K562 (cell line): ENCODE data around the gene EPHB2. TPM values are rescaled to one million over a fixed set of nuclear protein-coding genes. Genes with fewer than 3 reads are reported as not detected.

ENCODE experiments used
- ATAC-seq: fragments of 200-7000 bp; cut with Tn5 transposase; 3 replicates; pipeline ENCODE4 v1.9.1; 2020; ENCODE audit warnings: moderate library complexity
- BruUV-seq: library from RNA; stranded (reverse); fragments of 400-500 nt; replicated peaks from 2 replicates; lab custom pipeline; 2021; lab: Mats Ljungman, UMichigan
- CTCF ChIA-PET: fragments of 300-600 bp; formaldehyde crosslinking; extraction: SDS; loops from one replicate; lab custom pipeline; 2021; ENCODE audit warnings: low intra/inter-chr PET ratio; lab: Yijun Ruan, JAX
- POLR2A ChIA-PET: fragments of 300-600, 350-650 bp; sonication (Branson Sonifier 250); formaldehyde crosslinking; extraction: SDS; loops from one replicate; lab custom pipeline; 2021; ENCODE audit warnings: antibody characterized with exemption, inconsistent platforms; lab: Yijun Ruan, JAX
- DNase-seq, 4 experiments: peaks; one replicate each; pipeline versions ENCODE4 v3.0.0 to v3.0.0-alpha.2; 2011 to 2018; ENCODE audit warnings: low spot score in 3 of 4, mixed read lengths in 3 of 4; ENCODE audit errors: extremely low read depth in 1 of 4
- FAIRE-seq: peaks from 2 replicates; lab custom pipeline; 2011; peaks lifted over from hg19 to GRCh38; lab: Jason Lieb, UNC
- H2AFZ ChIP-seq: 2 replicates; pipeline ENCODE4 v1.6.0; 2011; ENCODE audit warnings: low read depth, low read length, control low read depth, inconsistent platforms
- H3K27ac ChIP-seq: fragments of 200-600 bp; 3 replicates; pipeline ENCODE4 v1.8.0; 2011; ENCODE audit warnings: low read depth, mild to moderate bottlenecking, control low read depth, inconsistent platforms, low read length, moderate library complexity, mixed read lengths; ENCODE audit errors: extremely low read depth
- H3K27me3 ChIP-seq, 2 experiments: fragments of 300-600 bp in 1 of 2; 2 replicates in 1 of 2; 3 replicates in 1 of 2; pipeline versions ENCODE4 v1.6.0 to v1.8.0; 2011; ENCODE audit warnings: inconsistent platforms in 2 of 2, low read length in 2 of 2, mild to moderate bottlenecking in 1 of 2, mixed read lengths in 1 of 2, moderate library complexity in 1 of 2; ENCODE audit not compliant: control insufficient read depth in 2 of 2, insufficient read depth in 2 of 2
- H3K36me3 ChIP-seq: fragments of 300-600 bp; 3 replicates; pipeline ENCODE4 v1.8.0; 2011; ENCODE audit warnings: mild to moderate bottlenecking, low read length, inconsistent platforms; ENCODE audit not compliant: control insufficient read depth, insufficient read depth
- H3K4me1 ChIP-seq, 2 experiments: fragments of 200-600 bp in 1 of 2; replicated peaks in 1 of 2; 2 replicates in 1 of 2; 3 replicates in 1 of 2; pipeline versions ENCODE4 v1.5.1 to v1.8.0; 2011; ENCODE audit warnings: inconsistent platforms in 2 of 2, low read length in 2 of 2, mild to moderate bottlenecking in 1 of 2, mixed read lengths in 1 of 2, moderate library complexity in 1 of 2; ENCODE audit not compliant: control insufficient read depth in 2 of 2, insufficient read depth in 2 of 2
- H3K4me2 ChIP-seq: 2 replicates; pipeline ENCODE4 v1.6.1; 2011; ENCODE audit warnings: low read length, control low read depth, inconsistent platforms, mixed read lengths; ENCODE audit not compliant: insufficient read depth
- H3K4me3 ChIP-seq: fragments of 200-600 bp; sonication (generic), shearing (Covaris generic); 2 replicates; pipeline ENCODE4 v1.5.1; 2016; ENCODE audit warnings: control low read depth, inconsistent platforms
- H3K79me2 ChIP-seq: fragments of 200-600 bp; 3 replicates; pipeline ENCODE4 v1.8.0; 2011; ENCODE audit warnings: low read length, inconsistent platforms; ENCODE audit not compliant: control insufficient read depth, insufficient read depth
- H3K9ac ChIP-seq, 2 experiments: 2 replicates each; pipeline versions ENCODE4 v1.6.0 to v1.6.1; 2011; ENCODE audit warnings: low read depth in 2 of 2, low read length in 2 of 2, control low read depth in 1 of 2, inconsistent platforms in 1 of 2, mild to moderate bottlenecking in 1 of 2, mixed read lengths in 1 of 2; ENCODE audit not compliant: insufficient read depth in 1 of 2
- H3K9me1 ChIP-seq: one replicate; pipeline ENCODE4 v1.6.0; 2011; ENCODE audit warnings: inconsistent platforms, mild to moderate bottlenecking, low read length, moderate library complexity; ENCODE audit not compliant: control insufficient read depth, insufficient read depth
- H3K9me3 ChIP-seq: replicated peaks from 2 replicates; pipeline ENCODE4 v1.5.1; 2011; ENCODE audit warnings: low read depth, low read length, inconsistent platforms; ENCODE audit not compliant: control insufficient read depth, insufficient read depth
- H4K20me1 ChIP-seq: replicated peaks from 2 replicates; pipeline ENCODE4 v1.6.1; 2011; ENCODE audit warnings: low read length, inconsistent platforms, mixed read lengths; ENCODE audit not compliant: control insufficient read depth, insufficient read depth
- EHMT2 ChIP-seq: fragments of 450-650 bp; IDR thresholded peaks from 2 replicates; pipeline ENCODE4 v1.6.1; 2018; ENCODE audit warnings: antibody characterized with exemption
- NFXL1 ChIP-seq: fragments of 450-650 bp; formaldehyde crosslinking; IDR thresholded peaks from 2 replicates; pipeline ENCODE4 v1.4.0; 2021; ENCODE audit warnings: mild to moderate bottlenecking
- PRMT5 ChIP-seq: sonication (generic); formaldehyde crosslinking; IDR thresholded peaks from 2 replicates; pipeline ENCODE4 v1.5.0; 2020; ENCODE audit warnings: missing genetic modification reagents
- PTBP1 ChIP-seq: fragments of 200-400 bp; formaldehyde crosslinking; IDR thresholded peaks from 2 replicates; pipeline ENCODE4 v1.6.1; 2017; ENCODE audit warnings: low read depth, low read length
- SRSF7 ChIP-seq: fragments of 200-400 bp; formaldehyde crosslinking; optimal IDR thresholded peaks from 2 replicates; pipeline ENCODE3; 2017; ENCODE audit warnings: mild to moderate bottlenecking, low read depth, low read length
- ZFP36 ChIP-seq: fragments of 150-350 bp; IDR thresholded peaks from 2 replicates; pipeline ENCODE4 v1.6.1; 2018; ENCODE audit warnings: low read length, low read depth; ENCODE audit not compliant: partially characterized antibody
- WGBS: fragments of 100-300 bp; shearing (Covaris generic); methylation state at CpG from one replicate; pipeline ENCODE4 v1.1.6; 2016; ENCODE audit warnings: low coverage, mixed read lengths; ENCODE audit not compliant: insufficient coverage; ENCODE audit errors: missing lambda C conversion rate; 5-methylcytosine and 5-hydroxymethylcytosine counted together
- in situ Hi-C: fragments of 300-500 bp; cut with MboI; formaldehyde crosslinking; loops from 4 replicates; pipeline ENCODE4 v1.15.0; 2018; ENCODE audit warnings: inconsistent platforms, mixed read lengths
- intact Hi-C: fragments of 100-400 bp; cut with micrococcal nuclease; formaldehyde crosslinking; loops from 2 replicates; pipeline ENCODE4 v1.14.2; 2022
- polyA plus RNA-seq, 8 experiments: library from polyadenylated mRNA; depleted of rRNA in 4 of 8; stranded (reverse) in 5 of 8; unstranded in 3 of 8; fragments of >200 nt; fragmentation: Nextera tagmentation in 2 of 8; fragmentation: Illumina TruSeq in 1 of 8; extraction: Ambion mirVana in 2 of 8; extraction: Trizol in 1 of 8; gene quantifications; 2 replicates each; pipeline versions ENCODE4 v1.2.1 to v1.2.3, GENCODE V29; 2011 to 2014; ENCODE audit warnings: inconsistent platforms in 1 of 8, missing spikeins in 1 of 8
- total RNA-seq, 7 experiments: library from RNA; depleted of rRNA in 6 of 7; stranded (reverse); fragments of >200 nt in 6 of 7; fragmentation: Illumina TruSeq in 2 of 7; extraction: Trizol in 2 of 7; gene quantifications; 2 replicates each; pipeline versions ENCODE4 v1.2.1 to v1.2.3, GENCODE V29; 2011 to 2021; ENCODE audit warnings: low replicate concordance in 1 of 7
- TF ChIP-seq, protein P1 (sequence below), 2 experiments: fragments of 450-650 bp in 1 of 2; sonication (generic) in 1 of 2; formaldehyde crosslinking in 1 of 2; IDR thresholded peaks; 2 replicates each; pipeline versions ENCODE4 v1.7.1 to v1.9.0; 2016 to 2022; ENCODE audit warnings: inconsistent platforms in 1 of 2, mild to moderate bottlenecking in 1 of 2, missing genetic modification reagents in 1 of 2

The EPHB2 gene
- total and polyA plus RNA-seq, 9 of the 15 experiments (the other 6 are each of a cell fraction or from before 2014, with no cell fraction given), result not detected

DNA sequence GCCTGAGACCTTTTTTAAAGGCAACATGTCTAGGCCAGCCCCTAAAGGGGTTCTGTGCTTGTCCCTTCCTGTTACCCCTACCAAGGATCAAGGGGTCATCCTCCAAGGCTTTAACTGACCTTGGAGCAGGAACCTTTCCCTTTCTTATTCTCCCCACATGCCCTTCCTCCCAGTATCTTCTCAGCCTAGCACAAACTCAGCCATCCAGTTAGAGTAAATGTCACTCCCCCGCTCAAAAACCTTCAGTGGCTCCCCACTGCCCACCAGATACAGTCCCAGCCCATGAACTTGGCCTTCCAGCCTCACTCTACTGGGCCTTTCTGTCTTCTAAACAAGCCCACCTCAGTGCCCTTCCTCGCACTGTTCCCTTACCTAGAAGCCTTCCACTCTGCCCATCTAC, 48.8 kb upstream of the EPHB2 start:
- in situ Hi-C loops (no loop called here), intact Hi-C loops (no loop called here)
- Histone ChIP-seq H3K36me3 (no peaks in the 10 kb centered on the region), H3K27ac (no peak overlapping the region), H3K4me1 (peaks cover 0 to 4% of the 10 kb centered on the region in 2 experiments; a peak in 1 of 5 replicates), H3K9me1 (no peaks in the 10 kb centered on the region), H3K79me2 (no peaks in the 10 kb centered on the region), H3K27me3 (peaks cover 3 to 38% of the 10 kb centered on the region in 2 experiments; a peak in 4 of 5 replicates), H4K20me1 (peaks cover 6% of the 10 kb centered on the region), H3K4me2 (no peak overlapping the region), H3K4me3 (no peak overlapping the region), H3K9me3 (no peaks in the 10 kb centered on the region), H3K9ac (no peak overlapping the region), H2AFZ (no peak overlapping the region)
- no TSS peak for BruUV-seq
- TF ChIP-seq EHMT2 (no peak), ZFP36 (peak; percentile 10)
- 0% methylated on average over 2 of the region's 2 CpGs for WGBS
- ATAC-seq (no peak), DNase-seq (no peak), FAIRE-seq (no peak)
- ChIA-PET POLR2A (interaction anchor here (0.6 to 0.9 kb wide), 2 partner anchors 10 to 275 kb away, joined by 3 read pairs; no protein-coding TSS in a partner anchor), CTCF (no interaction called here)

DNA sequence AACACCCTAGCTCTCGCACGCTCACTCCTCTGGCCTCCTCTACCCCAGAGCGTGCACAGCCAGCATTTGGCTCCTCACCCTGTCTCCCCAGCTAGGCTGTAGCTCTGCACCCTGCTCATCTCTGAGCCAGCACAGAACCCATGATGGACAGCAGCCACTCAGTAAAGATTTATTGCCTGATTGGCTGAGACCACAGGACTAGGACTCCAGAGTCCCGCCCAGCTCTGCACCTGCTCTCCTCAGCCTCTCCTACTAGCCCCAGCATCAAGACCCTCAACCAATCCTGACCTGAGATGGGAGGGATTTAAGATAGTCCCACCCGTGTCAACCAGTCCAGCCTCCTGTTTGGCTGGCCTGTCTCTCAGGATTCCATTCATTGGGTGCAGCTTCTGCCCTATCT, 48.3 kb upstream of the EPHB2 start:
- Histone ChIP-seq H3K9me3 (no peaks in the 10 kb centered on the region), H4K20me1 (peaks cover 6% of the 10 kb centered on the region), H2AFZ (no peak overlapping the region), H3K4me1 (peaks cover 0 to 4% of the 10 kb centered on the region in 2 experiments; a peak in 1 of 5 replicates), H3K4me3 (no peak overlapping the region), H3K27ac (no peak overlapping the region), H3K9ac (no peak overlapping the region), H3K79me2 (no peaks in the 10 kb centered on the region), H3K9me1 (no peaks in the 10 kb centered on the region), H3K27me3 (peaks cover 3 to 39% of the 10 kb centered on the region in 2 experiments; a peak in 4 of 5 replicates), H3K36me3 (no peaks in the 10 kb centered on the region), H3K4me2 (no peak overlapping the region)
- WGBS, result 9% methylated on average over 5 of the region's 5 CpGs
- FAIRE-seq (peak; percentile 67), DNase-seq (peak; percentile 36 to 67 (median 38)), ATAC-seq (peak; percentile 91)
- CTCF ChIA-PET, result no interaction called here
- in situ Hi-C loops (no loop called here), intact Hi-C loops (no loop called here)
- BruUV-seq, result no TSS peak
- POLR2A ChIA-PET, result interaction anchor here (0.6 to 0.9 kb wide), 2 partner anchors 11 to 276 kb away, joined by 3 read pairs; no protein-coding TSS in a partner anchor
- TF ChIP-seq SRSF7, result no peak
- TF ChIP-seq, protein P1, sequence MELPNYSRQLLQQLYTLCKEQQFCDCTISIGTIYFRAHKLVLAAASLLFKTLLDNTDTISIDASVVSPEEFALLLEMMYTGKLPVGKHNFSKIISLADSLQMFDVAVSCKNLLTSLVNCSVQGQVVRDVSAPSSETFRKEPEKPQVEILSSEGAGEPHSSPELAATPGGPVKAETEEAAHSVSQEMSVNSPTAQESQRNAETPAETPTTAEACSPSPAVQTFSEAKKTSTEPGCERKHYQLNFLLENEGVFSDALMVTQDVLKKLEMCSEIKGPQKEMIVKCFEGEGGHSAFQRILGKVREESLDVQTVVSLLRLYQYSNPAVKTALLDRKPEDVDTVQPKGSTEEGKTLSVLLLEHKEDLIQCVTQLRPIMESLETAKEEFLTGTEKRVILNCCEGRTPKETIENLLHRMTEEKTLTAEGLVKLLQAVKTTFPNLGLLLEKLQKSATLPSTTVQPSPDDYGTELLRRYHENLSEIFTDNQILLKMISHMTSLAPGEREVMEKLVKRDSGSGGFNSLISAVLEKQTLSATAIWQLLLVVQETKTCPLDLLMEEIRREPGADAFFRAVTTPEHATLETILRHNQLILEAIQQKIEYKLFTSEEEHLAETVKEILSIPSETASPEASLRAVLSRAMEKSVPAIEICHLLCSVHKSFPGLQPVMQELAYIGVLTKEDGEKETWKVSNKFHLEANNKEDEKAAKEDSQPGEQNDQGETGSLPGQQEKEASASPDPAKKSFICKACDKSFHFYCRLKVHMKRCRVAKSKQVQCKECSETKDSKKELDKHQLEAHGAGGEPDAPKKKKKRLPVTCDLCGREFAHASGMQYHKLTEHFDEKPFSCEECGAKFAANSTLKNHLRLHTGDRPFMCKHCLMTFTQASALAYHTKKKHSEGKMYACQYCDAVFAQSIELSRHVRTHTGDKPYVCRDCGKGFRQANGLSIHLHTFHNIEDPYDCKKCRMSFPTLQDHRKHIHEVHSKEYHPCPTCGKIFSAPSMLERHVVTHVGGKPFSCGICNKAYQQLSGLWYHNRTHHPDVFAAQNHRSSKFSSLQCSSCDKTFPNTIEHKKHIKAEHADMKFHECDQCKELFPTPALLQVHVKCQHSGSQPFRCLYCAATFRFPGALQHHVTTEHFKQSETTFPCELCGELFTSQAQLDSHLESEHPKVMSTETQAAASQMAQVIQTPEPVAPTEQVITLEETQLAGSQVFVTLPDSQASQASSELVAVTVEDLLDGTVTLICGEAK (IDR thresholded peaks at IDR 0.05), result no peak
- TF ChIP-seq, protein P1 (CRISPR knock-in tag; IDR thresholded peaks at IDR 0.05), result no peak
- TF ChIP-seq PTBP1, result no peak
- TF ChIP-seq PRMT5, result no peak
- no peak for TF ChIP-seq NFXL1
